ENCODE measurements around the gene RNF17. TPM values are rescaled to one million over a fixed set of nuclear protein-coding genes. Genes with fewer than 3 reads are reported as not detected.
"Not testable (repeated sequence)": the region's sequence is repeated elsewhere in the genome, so short reads cannot be mapped to it uniquely, and the experiment has no call there.

Gene RNF17, protein sequence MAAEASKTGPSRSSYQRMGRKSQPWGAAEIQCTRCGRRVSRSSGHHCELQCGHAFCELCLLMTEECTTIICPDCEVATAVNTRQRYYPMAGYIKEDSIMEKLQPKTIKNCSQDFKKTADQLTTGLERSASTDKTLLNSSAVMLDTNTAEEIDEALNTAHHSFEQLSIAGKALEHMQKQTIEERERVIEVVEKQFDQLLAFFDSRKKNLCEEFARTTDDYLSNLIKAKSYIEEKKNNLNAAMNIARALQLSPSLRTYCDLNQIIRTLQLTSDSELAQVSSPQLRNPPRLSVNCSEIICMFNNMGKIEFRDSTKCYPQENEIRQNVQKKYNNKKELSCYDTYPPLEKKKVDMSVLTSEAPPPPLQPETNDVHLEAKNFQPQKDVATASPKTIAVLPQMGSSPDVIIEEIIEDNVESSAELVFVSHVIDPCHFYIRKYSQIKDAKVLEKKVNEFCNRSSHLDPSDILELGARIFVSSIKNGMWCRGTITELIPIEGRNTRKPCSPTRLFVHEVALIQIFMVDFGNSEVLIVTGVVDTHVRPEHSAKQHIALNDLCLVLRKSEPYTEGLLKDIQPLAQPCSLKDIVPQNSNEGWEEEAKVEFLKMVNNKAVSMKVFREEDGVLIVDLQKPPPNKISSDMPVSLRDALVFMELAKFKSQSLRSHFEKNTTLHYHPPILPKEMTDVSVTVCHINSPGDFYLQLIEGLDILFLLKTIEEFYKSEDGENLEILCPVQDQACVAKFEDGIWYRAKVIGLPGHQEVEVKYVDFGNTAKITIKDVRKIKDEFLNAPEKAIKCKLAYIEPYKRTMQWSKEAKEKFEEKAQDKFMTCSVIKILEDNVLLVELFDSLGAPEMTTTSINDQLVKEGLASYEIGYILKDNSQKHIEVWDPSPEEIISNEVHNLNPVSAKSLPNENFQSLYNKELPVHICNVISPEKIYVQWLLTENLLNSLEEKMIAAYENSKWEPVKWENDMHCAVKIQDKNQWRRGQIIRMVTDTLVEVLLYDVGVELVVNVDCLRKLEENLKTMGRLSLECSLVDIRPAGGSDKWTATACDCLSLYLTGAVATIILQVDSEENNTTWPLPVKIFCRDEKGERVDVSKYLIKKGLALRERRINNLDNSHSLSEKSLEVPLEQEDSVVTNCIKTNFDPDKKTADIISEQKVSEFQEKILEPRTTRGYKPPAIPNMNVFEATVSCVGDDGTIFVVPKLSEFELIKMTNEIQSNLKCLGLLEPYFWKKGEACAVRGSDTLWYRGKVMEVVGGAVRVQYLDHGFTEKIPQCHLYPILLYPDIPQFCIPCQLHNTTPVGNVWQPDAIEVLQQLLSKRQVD (N-terminal part only)
- total RNA-seq (not detected), polyA plus RNA-seq (0.16 TPM)

DNA sequence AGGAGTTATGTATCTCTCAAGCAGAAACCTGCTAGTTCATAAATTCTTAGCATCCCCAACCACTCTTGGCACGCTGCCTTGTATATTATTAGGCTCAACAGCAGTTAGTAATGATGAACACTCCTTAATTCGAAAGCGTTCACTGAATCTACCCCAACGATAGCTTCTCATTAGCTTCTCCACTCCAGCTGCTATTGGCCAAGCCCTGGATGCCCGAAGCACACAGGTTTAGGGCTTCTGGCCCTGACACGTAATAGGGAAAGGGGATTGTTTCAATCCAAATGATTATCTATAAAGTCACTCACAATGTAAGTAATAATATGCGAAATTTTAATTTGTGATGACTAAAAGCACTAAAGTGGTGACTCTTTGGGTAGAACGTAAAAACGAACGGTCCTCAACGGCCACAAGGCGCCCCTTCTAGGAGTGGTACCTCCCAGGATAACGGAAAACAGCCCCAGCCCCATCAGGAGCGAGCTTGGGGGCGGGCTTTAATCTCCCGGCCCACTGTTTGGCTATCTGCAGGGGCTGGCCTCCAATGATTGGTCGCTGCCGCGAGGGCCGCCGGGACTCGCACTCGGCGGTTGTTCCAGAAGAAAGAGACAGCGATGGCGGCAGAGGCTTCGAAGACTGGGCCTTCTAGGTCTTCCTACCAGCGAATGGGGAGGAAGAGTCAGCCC, at the start of gene RNF17:
Gene RNF17, plus strand, starts transcription at position 574 of the 680 bp plus-strand sequence. Its CDS starts 35 bp downstream, at position 609.
- DNase-seq (ENCODE audit: extremely low spot score): no peak
- WGBS: 92% methylated on average over 28 of the region's 28 CpGs
- Histone ChIP-seq H3K4me3 (ENCODE audit: low read depth, low read length) (no peak within 1 kb of the TSS), H3K36me3 (ENCODE audit: insufficient read depth) (no peaks in the 10 kb centered on the region), H3K4me1 (ENCODE audit: insufficient read depth) (no peaks in the 10 kb centered on the region), H3K27ac (ENCODE audit: low read depth) (no peak within 1 kb of the TSS)

DNA sequence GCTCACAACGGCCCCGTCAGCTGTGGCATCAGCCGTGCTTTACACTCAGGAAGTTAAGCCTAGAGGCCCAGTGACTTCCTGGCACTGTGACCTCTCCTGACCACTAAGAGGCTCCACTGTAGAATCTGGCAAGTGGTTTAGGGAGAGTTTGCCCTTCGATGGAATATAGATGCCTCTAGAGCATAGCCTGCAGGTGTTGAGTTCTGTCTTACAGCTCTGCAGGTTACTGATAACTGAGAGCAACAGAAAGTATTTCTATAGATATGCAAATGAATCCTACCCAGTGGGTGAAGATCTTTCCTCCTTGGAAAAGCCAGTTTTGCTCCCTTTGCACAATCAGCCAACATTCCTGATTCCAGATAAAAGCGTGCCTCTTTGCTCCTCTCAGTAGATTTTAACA, 48.0 kb upstream of the RNF17 start:
- H3K36me3 ChIP-seq (ENCODE audit: insufficient read depth): no peaks in the 10 kb centered on the region
- WGBS: 30% methylated on average over 5 of the region's 5 CpGs
- H3K4me1 ChIP-seq (ENCODE audit: insufficient read depth): no peaks in the 10 kb centered on the region
- H3K4me3 ChIP-seq (ENCODE audit: low read depth, low read length): no peak overlapping the region
- H3K27ac ChIP-seq (ENCODE audit: low read depth): no peak overlapping the region
- no peak for DNase-seq (ENCODE audit: extremely low spot score)

DNA sequence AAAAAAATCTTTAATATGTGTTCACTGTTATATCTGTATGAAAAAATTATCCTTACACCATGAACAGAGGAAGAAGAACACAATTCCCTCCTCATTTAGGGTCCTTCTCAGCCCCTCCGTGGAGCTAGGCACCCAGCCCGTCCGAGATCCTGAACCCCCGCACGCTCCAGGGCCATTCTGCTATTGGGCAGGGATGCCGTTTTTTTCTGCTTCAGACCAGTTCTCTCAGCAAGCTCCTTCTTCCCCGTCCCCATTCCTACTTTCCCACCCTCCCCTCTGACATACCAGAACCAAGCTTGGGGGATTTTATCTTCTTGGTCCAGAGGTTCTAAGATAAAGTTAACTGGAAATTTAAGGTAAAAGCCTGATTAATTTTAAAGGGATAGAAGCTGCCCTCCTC, 47.5 kb upstream of the RNF17 start:
- no peak overlapping the region for H3K27ac ChIP-seq (ENCODE audit: low read depth)
- H3K4me3 ChIP-seq (ENCODE audit: low read depth, low read length): no peak overlapping the region
- no peaks in the 10 kb centered on the region for H3K4me1 ChIP-seq (ENCODE audit: insufficient read depth)
- H3K36me3 ChIP-seq (ENCODE audit: insufficient read depth): no peaks in the 10 kb centered on the region
- DNase-seq (ENCODE audit: extremely low spot score): no peak
- WGBS: 38% methylated on average over 7 of the region's 7 CpGs

DNA sequence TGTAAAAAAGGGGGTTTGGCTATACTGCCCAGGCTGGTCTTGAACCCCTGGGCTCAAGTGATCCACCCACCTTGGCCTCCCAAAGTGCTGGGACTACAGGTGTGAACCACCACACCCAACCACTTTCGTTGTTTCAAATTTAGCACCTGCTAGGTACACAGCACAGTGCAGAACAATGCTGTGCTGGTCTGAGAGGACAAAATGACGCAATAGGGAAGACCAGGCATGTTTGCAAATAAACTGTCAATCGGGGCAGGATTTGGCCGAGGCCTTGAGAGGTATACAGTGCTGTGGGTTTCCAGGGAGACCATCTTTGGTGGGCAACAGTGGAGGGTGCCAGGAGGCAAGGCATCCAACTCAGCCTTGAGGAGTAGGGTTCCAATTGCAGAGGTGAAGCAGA, 46.8 kb upstream of the RNF17 start:
- Histone ChIP-seq H3K4me1 (ENCODE audit: insufficient read depth) (no peaks in the 10 kb centered on the region), H3K4me3 (ENCODE audit: low read depth, low read length) (no peak overlapping the region), H3K27ac (ENCODE audit: low read depth) (no peak overlapping the region), H3K36me3 (ENCODE audit: insufficient read depth) (no peaks in the 10 kb centered on the region)
- no peak for DNase-seq (ENCODE audit: extremely low spot score)
- 70% methylated on average over 4 of the region's 4 CpGs for WGBS

DNA sequence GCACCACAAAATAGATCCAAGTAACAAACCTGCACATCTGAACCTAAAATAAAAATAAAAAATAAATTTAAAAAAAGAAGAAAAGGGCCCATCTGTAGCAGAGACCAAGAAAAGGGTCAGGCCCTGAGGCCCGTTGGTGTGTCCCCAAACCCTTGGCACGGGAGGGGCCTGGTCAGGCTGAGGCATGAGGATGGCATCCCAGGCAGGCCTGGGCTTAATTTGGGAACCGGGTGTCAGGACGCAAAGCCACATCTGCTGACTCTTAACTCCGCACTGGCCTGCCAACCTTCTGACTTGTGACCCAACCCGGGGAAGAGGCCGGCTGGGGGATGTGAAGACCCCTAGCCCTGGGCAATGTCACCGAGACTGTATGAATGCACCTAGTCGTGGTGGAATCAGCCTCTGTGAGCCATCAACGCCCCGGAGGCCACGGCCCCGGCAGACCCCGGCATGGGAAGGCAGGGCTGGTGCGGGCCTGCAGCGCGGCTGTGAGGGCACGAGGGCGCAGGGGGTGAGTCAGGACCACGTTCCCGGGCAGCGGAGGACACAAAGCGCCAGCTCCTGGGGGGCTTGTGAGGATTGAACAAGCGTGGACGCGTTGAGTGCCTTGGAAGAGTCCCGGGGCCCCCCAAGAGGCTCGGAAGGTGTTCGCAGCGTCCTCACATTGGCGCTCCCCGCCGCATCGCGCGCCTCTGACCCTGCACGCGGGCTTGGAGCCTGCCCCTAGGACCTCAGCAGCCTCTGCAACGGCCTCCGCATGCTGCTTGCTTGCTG, 45.6 kb upstream of the RNF17 start:
- 88% methylated on average over 40 of the region's 40 CpGs for WGBS
- Histone ChIP-seq H3K27ac (ENCODE audit: low read depth) (no peak overlapping the region), H3K36me3 (ENCODE audit: insufficient read depth) (no peaks in the 10 kb centered on the region), H3K4me1 (ENCODE audit: insufficient read depth) (no peaks in the 10 kb centered on the region), H3K4me3 (ENCODE audit: low read depth, low read length) (no peak overlapping the region)
- DNase-seq (ENCODE audit: extremely low spot score): no peak

DNA sequence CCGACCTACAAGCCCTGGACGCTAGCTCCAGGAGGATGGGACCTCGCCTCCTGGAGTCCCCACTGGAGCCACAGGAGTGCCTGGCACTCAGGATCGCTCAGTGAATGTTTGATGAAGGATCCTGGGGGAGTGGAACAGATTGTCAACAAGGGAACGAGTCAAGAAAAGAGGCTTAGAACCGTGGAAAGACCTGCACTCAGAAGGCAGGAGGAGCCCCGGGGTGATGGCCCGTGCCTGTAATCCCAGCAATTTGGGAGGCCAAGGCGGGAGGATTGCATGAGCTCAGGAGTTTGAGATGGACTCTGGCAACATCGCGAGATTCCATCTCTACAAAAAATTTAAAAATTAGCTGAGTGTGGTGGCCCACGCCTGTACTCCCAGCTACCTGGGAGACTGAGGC, 44.8 kb upstream of the RNF17 start:
- 84% methylated on average over 12 of the region's 12 CpGs for WGBS
- no peaks in the 10 kb centered on the region for H3K36me3 ChIP-seq (ENCODE audit: insufficient read depth)
- DNase-seq (ENCODE audit: extremely low spot score): no peak
- no peak overlapping the region for H3K27ac ChIP-seq (ENCODE audit: low read depth)
- H3K4me3 ChIP-seq (ENCODE audit: low read depth, low read length): no peak overlapping the region
- no peaks in the 10 kb centered on the region for H3K4me1 ChIP-seq (ENCODE audit: insufficient read depth)

DNA sequence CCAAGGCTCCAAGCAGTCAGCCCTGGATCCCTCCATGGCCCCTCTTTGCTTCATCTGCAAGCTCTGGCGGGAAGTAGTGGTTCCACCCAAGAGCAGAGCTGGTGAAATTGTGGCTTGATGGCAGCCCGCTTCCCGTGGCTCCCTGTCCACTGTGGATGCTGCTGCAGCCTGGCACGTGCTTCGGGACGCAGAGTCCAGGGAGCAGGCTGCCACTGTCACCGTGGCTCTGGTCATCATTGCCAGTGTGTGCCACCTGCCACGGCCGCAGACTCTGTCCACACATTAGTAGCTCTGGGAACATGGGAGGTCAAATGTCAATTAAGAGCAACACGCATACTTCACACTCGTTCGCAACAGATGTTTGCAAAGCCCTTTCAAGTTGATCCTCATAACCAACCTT, 40.8 kb upstream of the RNF17 start:
- H3K4me1 ChIP-seq (ENCODE audit: insufficient read depth): no peaks in the 10 kb centered on the region
- 83% methylated on average over 12 of the region's 12 CpGs for WGBS
- DNase-seq (ENCODE audit: extremely low spot score): no peak
- H3K4me3 ChIP-seq (ENCODE audit: low read depth, low read length): no peak overlapping the region
- H3K36me3 ChIP-seq (ENCODE audit: insufficient read depth): no peaks in the 10 kb centered on the region
- H3K27ac ChIP-seq (ENCODE audit: low read depth): no peak overlapping the region

DNA sequence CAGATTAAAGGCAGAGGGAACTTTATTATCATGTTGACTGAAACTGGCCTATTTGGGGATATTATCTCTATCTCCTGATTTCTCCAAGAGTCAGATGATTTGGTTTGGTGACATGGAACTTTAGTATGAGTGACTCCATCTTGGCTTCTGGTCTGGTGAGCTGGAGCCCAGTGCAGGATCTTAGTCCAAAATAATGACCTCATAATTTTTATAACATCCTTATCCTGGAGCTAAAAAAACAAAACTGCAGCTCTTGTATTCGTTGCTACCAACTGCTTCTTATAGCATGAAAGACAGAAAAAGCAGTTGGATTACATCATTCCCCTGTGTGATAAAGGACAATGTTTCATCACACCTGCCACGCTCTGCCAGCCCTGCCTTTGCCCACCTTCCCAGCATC, 39.3 kb upstream of the RNF17 start:
- Histone ChIP-seq H3K36me3 (ENCODE audit: insufficient read depth) (no peaks in the 10 kb centered on the region), H3K27ac (ENCODE audit: low read depth) (no peak overlapping the region), H3K4me3 (ENCODE audit: low read depth, low read length) (no peak overlapping the region), H3K4me1 (ENCODE audit: insufficient read depth) (no peaks in the 10 kb centered on the region)
- WGBS: 33% methylated on average over 2 of the region's 2 CpGs
- no peak for DNase-seq (ENCODE audit: extremely low spot score)

DNA sequence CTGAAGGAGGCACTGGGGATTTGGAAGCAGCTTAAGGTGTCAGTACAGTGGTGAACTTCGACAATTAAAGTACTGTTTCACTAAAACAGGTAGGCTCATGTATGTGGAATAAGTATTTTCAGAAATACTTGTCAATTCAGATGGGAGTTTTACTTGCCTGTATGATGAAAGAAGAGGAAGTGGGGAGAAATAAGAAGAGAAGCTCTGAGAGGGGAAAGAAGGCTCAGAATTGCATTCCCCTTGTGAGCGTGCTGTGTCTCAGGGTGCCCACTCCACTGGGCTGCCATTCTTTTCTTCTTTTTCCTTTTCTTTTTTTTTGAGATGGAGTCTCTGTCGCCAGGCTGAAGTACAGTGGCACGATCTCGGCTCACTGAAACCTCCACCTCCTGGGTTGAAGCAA, 38.6 kb upstream of the RNF17 start:
- WGBS: 86% methylated on average over 5 of the region's 5 CpGs
- H3K27ac ChIP-seq (ENCODE audit: low read depth): no peak overlapping the region
- DNase-seq (ENCODE audit: extremely low spot score): no peak
- H3K36me3 ChIP-seq (ENCODE audit: insufficient read depth): no peaks in the 10 kb centered on the region
- H3K4me1 ChIP-seq (ENCODE audit: insufficient read depth): no peaks in the 10 kb centered on the region
- no peak overlapping the region for H3K4me3 ChIP-seq (ENCODE audit: low read depth, low read length)

DNA sequence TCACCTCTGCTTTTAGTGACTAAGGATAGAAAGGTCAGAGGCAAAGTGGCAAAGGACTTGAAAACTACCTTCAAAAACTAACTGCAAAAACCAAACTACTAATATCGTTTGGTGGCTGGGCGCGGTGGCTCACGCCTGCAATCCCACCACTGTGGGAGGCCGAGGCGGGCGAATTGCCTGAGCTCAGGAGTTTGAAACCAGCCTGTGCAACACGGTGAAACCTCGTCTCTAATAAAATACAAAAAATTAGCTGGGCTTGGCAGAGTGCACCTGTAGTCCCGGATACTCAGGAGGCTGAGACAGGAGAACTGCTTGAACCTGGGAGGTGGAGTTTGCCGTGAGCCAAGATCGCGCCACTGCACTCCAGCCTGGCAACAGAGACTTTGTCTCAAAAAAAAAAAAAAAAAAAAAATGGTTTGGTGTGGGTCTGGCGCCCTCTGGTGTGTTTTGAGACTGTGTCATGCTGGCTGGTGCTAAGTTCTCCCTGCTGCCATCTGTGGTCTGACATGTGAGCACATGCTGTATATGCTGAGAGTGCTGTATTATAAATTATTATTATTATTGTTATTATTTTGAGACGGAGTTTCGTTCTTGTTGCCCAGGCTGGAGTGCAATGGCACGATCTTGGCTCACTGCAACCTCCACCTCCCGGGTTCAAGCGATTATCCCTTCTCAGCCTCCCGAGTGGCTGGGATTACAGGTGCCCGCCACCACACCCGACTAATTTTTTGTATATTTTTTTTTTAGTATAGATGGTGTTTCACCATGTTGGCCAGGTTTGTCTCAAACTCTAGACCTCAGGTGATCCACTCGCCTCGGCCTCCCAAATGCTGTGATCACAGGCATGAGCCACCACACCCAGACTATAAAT, 36.0 kb upstream of the RNF17 start:
- H3K4me1 ChIP-seq (ENCODE audit: insufficient read depth): no peaks in the 10 kb centered on the region
- 61% methylated on average over 24 of the region's 24 CpGs for WGBS
- H3K36me3 ChIP-seq (ENCODE audit: insufficient read depth): no peaks in the 10 kb centered on the region
- no peak overlapping the region for H3K4me3 ChIP-seq (ENCODE audit: low read depth, low read length)
- no peak overlapping the region for H3K27ac ChIP-seq (ENCODE audit: low read depth)
- peak; percentile 13 for DNase-seq (ENCODE audit: extremely low spot score)

DNA sequence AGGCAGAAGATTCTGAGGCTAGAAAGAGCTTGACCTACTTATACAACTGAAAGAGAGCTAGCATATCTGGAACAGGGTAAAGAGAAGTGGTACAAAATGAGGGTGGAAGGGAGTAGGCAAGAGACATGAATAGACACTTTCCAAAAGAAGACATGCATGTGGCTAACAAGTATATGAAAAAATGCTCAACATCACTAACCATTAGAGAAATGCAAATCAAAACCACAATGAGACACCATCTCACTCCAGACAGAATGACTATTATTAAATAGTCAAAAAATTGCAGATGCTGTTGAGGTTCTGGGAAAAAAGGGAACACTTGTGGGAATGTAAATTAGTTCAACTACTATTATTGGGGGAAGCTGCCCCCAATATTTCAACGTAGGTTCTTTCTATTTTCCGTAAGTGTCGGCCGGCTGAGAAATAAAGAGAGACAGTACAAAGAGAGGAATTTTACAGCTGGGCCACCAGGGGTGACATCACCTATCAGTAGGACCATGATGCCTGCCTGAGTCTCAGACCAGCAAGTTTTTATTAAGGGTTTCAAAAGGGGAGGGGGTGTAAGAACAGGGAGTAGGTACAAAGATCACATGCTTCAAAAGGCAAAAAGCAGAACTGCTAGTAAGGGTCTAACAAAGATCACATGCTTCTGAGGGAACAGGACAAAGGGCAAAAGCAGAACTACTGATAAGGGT, 32.9 kb upstream of the RNF17 start:
- H3K4me1 ChIP-seq (ENCODE audit: insufficient read depth); H3K36me3 ChIP-seq (ENCODE audit: insufficient read depth); H3K27ac ChIP-seq (ENCODE audit: low read depth); H3K4me3 ChIP-seq (ENCODE audit: low read depth, low read length); DNase-seq (ENCODE audit: extremely low spot score): not testable (repeated sequence)
- 97% methylated on average over 4 of the region's 4 CpGs for WGBS

All from urinary bladder (tissue), 4 donors.